Measurements from ENCODE around the gene IGFBP4. TPM values are rescaled to one million over a fixed set of nuclear protein-coding genes. Genes with fewer than 3 reads are reported as not detected.

The IGFBP4 gene
- total and polyA plus RNA-seq, 2 of the 13 experiments (the other 11 are each of a cell fraction or from before 2014, with no cell fraction given), result 4.1 to 49.0 TPM

DNA sequence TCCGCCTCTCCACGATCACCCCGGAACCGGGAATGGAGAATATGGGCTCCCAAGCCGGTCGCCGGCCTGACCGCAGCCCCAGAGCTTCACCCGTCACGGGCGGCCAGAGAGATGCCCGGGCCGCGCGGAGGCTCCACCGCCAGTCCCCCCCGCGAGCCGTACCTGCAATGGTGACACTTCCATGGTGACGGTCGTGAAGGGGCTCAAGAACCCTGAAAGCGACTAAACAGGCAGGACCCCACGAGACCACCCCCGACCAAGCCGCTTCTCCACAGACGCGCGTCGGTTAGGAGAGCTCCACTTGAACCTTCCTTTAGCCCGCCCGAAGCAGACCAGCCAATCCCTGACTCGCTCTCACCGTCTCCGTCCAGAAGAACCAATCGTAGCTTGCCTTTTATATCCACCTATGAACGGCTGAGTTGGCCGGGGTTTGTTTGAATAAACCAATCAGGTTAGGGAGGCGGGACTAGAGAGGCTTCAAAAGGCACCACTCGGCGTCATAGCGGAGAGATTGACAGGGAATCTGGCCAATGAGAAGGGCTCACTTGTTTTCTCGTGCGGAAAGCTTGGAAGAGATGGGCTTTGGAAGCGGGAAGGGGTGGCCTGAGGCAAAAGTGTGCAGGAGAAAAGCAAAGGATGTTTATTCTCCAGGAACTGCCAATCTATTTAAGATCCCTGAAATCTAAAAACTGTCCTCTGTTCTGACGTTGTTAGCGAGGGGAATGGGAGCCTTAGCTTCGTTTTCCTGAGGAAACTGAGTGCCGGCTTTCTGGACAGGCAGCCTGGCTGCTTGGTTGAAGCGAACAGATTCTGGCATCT lies 25.4 kb upstream of the IGFBP4 start, which contains the start of gene TOP2A (continued):
- TF ChIP-seq, protein P1, sequence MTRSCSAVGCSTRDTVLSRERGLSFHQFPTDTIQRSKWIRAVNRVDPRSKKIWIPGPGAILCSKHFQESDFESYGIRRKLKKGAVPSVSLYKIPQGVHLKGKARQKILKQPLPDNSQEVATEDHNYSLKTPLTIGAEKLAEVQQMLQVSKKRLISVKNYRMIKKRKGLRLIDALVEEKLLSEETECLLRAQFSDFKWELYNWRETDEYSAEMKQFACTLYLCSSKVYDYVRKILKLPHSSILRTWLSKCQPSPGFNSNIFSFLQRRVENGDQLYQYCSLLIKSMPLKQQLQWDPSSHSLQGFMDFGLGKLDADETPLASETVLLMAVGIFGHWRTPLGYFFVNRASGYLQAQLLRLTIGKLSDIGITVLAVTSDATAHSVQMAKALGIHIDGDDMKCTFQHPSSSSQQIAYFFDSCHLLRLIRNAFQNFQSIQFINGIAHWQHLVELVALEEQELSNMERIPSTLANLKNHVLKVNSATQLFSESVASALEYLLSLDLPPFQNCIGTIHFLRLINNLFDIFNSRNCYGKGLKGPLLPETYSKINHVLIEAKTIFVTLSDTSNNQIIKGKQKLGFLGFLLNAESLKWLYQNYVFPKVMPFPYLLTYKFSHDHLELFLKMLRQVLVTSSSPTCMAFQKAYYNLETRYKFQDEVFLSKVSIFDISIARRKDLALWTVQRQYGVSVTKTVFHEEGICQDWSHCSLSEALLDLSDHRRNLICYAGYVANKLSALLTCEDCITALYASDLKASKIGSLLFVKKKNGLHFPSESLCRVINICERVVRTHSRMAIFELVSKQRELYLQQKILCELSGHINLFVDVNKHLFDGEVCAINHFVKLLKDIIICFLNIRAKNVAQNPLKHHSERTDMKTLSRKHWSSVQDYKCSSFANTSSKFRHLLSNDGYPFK (CRISPR knock-in tag; IDR thresholded peaks at IDR 0.05; ENCODE audit: borderline replicate concordance), result peak; percentile 69
- peak; percentile 69; the same call in 1 of the 2 replicates for TF ChIP-seq MED13 (CRISPR knock-in tag; IDR thresholded peaks at IDR 0.05)
- peak; percentile 65; the same call in 1 of the 2 replicates for TF ChIP-seq DR1 (CRISPR knock-in tag; IDR thresholded peaks at IDR 0.05)
- TF ChIP-seq SALL2 (CRISPR knock-in tag; IDR thresholded peaks at IDR 0.05), result peak; percentile 70; the same call in 1 of the 2 replicates
- TF ChIP-seq NCOR1 (IDR thresholded peaks at IDR 0.05; ENCODE audit: borderline replicate concordance, low read length), result no peak
- no peak for TF ChIP-seq ZNF776 (CRISPR knock-in tag; IDR thresholded peaks at IDR 0.05)
- TF ChIP-seq ZFYVE20 (CRISPR knock-in tag; IDR thresholded peaks at IDR 0.05; ENCODE audit: borderline replicate concordance, low read depth), result peak; percentile 93
- no peak for TF ChIP-seq CBX5 (CRISPR knock-in tag; IDR thresholded peaks at IDR 0.05; ENCODE audit: borderline replicate concordance)
- no peak for TF ChIP-seq ZNF30 (CRISPR knock-in tag; IDR thresholded peaks at IDR 0.05)
- TF ChIP-seq ZNF138 (CRISPR knock-in tag; IDR thresholded peaks at IDR 0.05; ENCODE audit: low read depth), result 0 out of 2 replicates have a peak, but pooled peaks have one; percentile 78
- TF ChIP-seq, protein P2, sequence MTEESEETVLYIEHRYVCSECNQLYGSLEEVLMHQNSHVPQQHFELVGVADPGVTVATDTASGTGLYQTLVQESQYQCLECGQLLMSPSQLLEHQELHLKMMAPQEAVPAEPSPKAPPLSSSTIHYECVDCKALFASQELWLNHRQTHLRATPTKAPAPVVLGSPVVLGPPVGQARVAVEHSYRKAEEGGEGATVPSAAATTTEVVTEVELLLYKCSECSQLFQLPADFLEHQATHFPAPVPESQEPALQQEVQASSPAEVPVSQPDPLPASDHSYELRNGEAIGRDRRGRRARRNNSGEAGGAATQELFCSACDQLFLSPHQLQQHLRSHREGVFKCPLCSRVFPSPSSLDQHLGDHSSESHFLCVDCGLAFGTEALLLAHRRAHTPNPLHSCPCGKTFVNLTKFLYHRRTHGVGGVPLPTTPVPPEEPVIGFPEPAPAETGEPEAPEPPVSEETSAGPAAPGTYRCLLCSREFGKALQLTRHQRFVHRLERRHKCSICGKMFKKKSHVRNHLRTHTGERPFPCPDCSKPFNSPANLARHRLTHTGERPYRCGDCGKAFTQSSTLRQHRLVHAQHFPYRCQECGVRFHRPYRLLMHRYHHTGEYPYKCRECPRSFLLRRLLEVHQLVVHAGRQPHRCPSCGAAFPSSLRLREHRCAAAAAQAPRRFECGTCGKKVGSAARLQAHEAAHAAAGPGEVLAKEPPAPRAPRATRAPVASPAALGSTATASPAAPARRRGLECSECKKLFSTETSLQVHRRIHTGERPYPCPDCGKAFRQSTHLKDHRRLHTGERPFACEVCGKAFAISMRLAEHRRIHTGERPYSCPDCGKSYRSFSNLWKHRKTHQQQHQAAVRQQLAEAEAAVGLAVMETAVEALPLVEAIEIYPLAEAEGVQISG (CRISPR knock-in tag; IDR thresholded peaks at IDR 0.05), result peak; percentile 36; the same call in 1 of the 2 replicates
- peak; percentile 86 for TF ChIP-seq ASH2L (IDR thresholded peaks at IDR 0.05; ENCODE audit: insufficient read length, low read depth, low read length)
- TF ChIP-seq, protein P3, sequence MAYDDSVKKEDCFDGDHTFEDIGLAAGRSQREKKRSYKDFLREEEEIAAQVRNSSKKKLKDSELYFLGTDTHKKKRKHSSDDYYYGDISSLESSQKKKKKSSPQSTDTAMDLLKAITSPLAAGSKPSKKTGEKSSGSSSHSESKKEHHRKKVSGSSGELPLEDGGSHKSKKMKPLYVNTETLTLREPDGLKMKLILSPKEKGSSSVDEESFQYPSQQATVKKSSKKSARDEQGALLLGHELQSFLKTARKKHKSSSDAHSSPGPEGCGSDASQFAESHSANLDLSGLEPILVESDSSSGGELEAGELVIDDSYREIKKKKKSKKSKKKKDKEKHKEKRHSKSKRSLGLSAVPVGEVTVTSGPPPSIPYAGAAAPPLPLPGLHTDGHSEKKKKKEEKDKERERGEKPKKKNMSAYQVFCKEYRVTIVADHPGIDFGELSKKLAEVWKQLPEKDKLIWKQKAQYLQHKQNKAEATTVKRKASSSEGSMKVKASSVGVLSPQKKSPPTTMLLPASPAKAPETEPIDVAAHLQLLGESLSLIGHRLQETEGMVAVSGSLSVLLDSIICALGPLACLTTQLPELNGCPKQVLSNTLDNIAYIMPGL (CRISPR knock-in tag; IDR thresholded peaks at IDR 0.05; ENCODE audit: borderline replicate concordance in 1 of 2, low read depth in 1 of 2), result peak; percentile 38 to 70; a peak in 1 of 4 replicates
- no peak for TF ChIP-seq IKZF1 (IDR thresholded peaks at IDR 0.05)
- peak; percentile 99 for TF ChIP-seq NFYC (CRISPR knock-in tag; IDR thresholded peaks at IDR 0.05)
- TF ChIP-seq TERF1 (CRISPR knock-in tag; IDR thresholded peaks at IDR 0.05), result 0 out of 2 replicates have a peak, but pooled peaks have one; percentile 58
- peak; percentile 60; the same call in 1 of the 2 replicates for TF ChIP-seq ZNF33B (CRISPR knock-in tag; IDR thresholded peaks at IDR 0.05)

Measured in HepG2 (cell line).